NK-92 (cell line): ENCODE measurements around the gene REPS1.
"Not testable (repeated sequence)": the region's sequence is repeated elsewhere in the genome, so short reads cannot be mapped to it uniquely, and the experiment has no call there.

Source experiments
- DNase-seq: peaks from one replicate; lab custom pipeline; 2025; ENCODE audit not compliant: unreplicated experiment; lab: John Stamatoyannopoulos, UW

Gene REPS1

GRCh38 chr6:139003751-139004150, 15.7 kb upstream of the REPS1 start:
- no peak for DNase-seq

- DNase-seq = no peak
Measured at GRCh38 chr6:138999949-139000725, 12.1 kb upstream of the REPS1 start.

GRCh38 chr6:138997136-138997535, 9.1 kb upstream of the REPS1 start:
- no peak for DNase-seq

- DNase-seq = no peak
Measured at GRCh38 chr6:138996524-138996923, 8.5 kb upstream of the REPS1 start.

GRCh38 chr6:138993410-138993809, 5.4 kb upstream of the REPS1 start:
- not testable (repeated sequence) for DNase-seq

GRCh38 chr6:138992965-138993364, 4.9 kb upstream of the REPS1 start:
- not testable (repeated sequence) for DNase-seq

- no peak for DNase-seq
Measured at GRCh38 chr6:138991206-138991605, 3.2 kb upstream of the REPS1 start.

- no peak for DNase-seq
Measured at GRCh38 chr6:138989098-138989983, 1.3 kb upstream of the REPS1 start.

- DNase-seq = no peak
Measured at GRCh38 chr6:138988469-138988834, 399 bp upstream of the REPS1 start.

- DNase-seq = no peak
Measured at GRCh38 chr6:138987080-138987642, 892 bp downstream of the REPS1 start.

GRCh38 chr6:138986578-138986977, 1.5 kb downstream of the REPS1 start:
- DNase-seq = no peak

GRCh38 chr6:138981416-138981815, 6.6 kb downstream of the REPS1 start:
- no peak for DNase-seq

GRCh38 chr6:138979813-138980668, 8.0 kb downstream of the REPS1 start:
- DNase-seq = no peak

- DNase-seq = no peak
Measured at GRCh38 chr6:138979365-138979764, 8.7 kb downstream of the REPS1 start.

GRCh38 chr6:138978229-138978628, 9.8 kb downstream of the REPS1 start:
- no peak for DNase-seq

GRCh38 chr6:138977646-138978167, 10.3 kb downstream of the REPS1 start:
- DNase-seq = no peak

GRCh38 chr6:138977242-138977641, 10.8 kb downstream of the REPS1 start:
- DNase-seq = no peak

- DNase-seq = no peak
Measured at GRCh38 chr6:138975815-138976214, 12.2 kb downstream of the REPS1 start.

- no peak for DNase-seq
Measured at GRCh38 chr6:138973466-138974153, 14.4 kb downstream of the REPS1 start.

- no peak for DNase-seq
Measured at GRCh38 chr6:138972226-138972665, 15.8 kb downstream of the REPS1 start.
